Neural progenitor cell (in vitro differentiated cells): ENCODE measurements around the gene SPOCK3. TPM values are rescaled to one million over a fixed set of nuclear protein-coding genes. Genes with fewer than 3 reads are reported as not detected.

Experiments used
- DNase-seq: peaks from one replicate; pipeline ENCODE4 v3.0.0-alpha.2; 2016; ENCODE audit warnings: low spot score
- H2AFZ ChIP-seq: fragments of 200-600 bp; sonication (generic); replicated peaks from 2 replicates; pipeline ENCODE4 v1.6.1; 2016; ENCODE audit warnings: antibody characterized with exemption
- H3F3A ChIP-seq: fragments of 200-600 bp; sonication (generic); 2 replicates; pipeline ENCODE4 v1.6.1; 2016; ENCODE audit warnings: antibody characterized with exemption, low read depth
- H3K27ac ChIP-seq: fragments of 200-600 bp; sonication (generic); 2 replicates; pipeline ENCODE4 v1.5.1; 2016; ENCODE audit warnings: mild to moderate bottlenecking
- H3K27me3 ChIP-seq: fragments of 200-600 bp; sonication (generic); 2 replicates; pipeline ENCODE4 v1.6.1; 2016; ENCODE audit warnings: mild to moderate bottlenecking, moderate library complexity
- H3K36me3 ChIP-seq: fragments of 200-600 bp; sonication (generic); 2 replicates; pipeline ENCODE4 v1.5.1; 2016
- H3K4me1 ChIP-seq: fragments of 200-600 bp; sonication (generic); 2 replicates; pipeline ENCODE4 v1.6.1; 2016; ENCODE audit warnings: mixed run types
- H3K4me2 ChIP-seq: fragments of 200-600 bp; sonication (generic); 2 replicates; pipeline ENCODE4 v1.6.1; 2016
- H3K4me3 ChIP-seq: fragments of 200-600 bp; sonication (generic); 2 replicates; pipeline ENCODE4 v1.5.1; 2016
- H3K79me2 ChIP-seq: fragments of 200-600 bp; sonication (generic); 2 replicates; pipeline ENCODE4 v1.6.1; 2016; ENCODE audit warnings: low read depth
- H3K9ac ChIP-seq: fragments of 200-600 bp; sonication (generic); 2 replicates; pipeline ENCODE4 v1.6.1; 2016
- H3K9me3 ChIP-seq: fragments of 200-600 bp; sonication (generic); 2 replicates; pipeline ENCODE4 v1.5.1; 2016; ENCODE audit warnings: low read depth
- H4K20me1 ChIP-seq: fragments of 200-600 bp; sonication (generic); 2 replicates; pipeline ENCODE4 v1.6.1; 2016; ENCODE audit warnings: low read depth
- H3K27ac Mint-ChIP-seq: 3 replicates; pipeline ENCODE4 v1.8.0; 2021; ENCODE audit warnings: mixed read lengths
- H3K27me3 Mint-ChIP-seq: 2 replicates; pipeline ENCODE4 v1.8.0; 2022; ENCODE audit warnings: low read depth, mild to moderate bottlenecking, inconsistent platforms, moderate library complexity, mixed read lengths; ENCODE audit not compliant: insufficient read depth
- H3K36me3 Mint-ChIP-seq: 3 replicates; pipeline ENCODE4 v1.8.0; 2021; ENCODE audit warnings: mixed read lengths
- H3K4me1 Mint-ChIP-seq: 3 replicates; pipeline ENCODE4 v1.8.0; 2021; ENCODE audit warnings: mixed read lengths
- H3K4me3 Mint-ChIP-seq: 3 replicates; pipeline ENCODE4 v1.8.0; 2021; ENCODE audit warnings: mild to moderate bottlenecking, moderate library complexity, mixed read lengths
- H3K9me3 Mint-ChIP-seq: 3 replicates; pipeline ENCODE4 v1.8.0; 2020; ENCODE audit warnings: mixed read lengths
- EZH2 ChIP-seq: fragments of 200-600 bp; sonication (generic); IDR thresholded peaks from 2 replicates; pipeline ENCODE4 v1.6.1; 2017; ENCODE audit warnings: antibody characterized with exemption, mild to moderate bottlenecking, moderate library complexity
- EZH2phosphoT487 ChIP-seq: fragments of 200-600 bp; sonication (generic); IDR thresholded peaks from 2 replicates; pipeline ENCODE4 v1.6.1; 2017; ENCODE audit warnings: antibody characterized with exemption
- total RNA-seq: library from RNA; depleted of rRNA; stranded (reverse); fragments of >200 nt; gene quantifications from 2 replicates; pipeline ENCODE4 v1.2.3, GENCODE V29; 2015; ENCODE audit warnings: low replicate concordance
- TF ChIP-seq, protein P1 (sequence below): fragments of 200-600 bp; sonication (generic); IDR thresholded peaks from 2 replicates; pipeline ENCODE4 v1.5.1; 2017; ENCODE audit warnings: antibody characterized with exemption, mild to moderate bottlenecking

The SPOCK3 gene
- total RNA-seq, 1 donor from 2014 or later: 0.21 TPM

GRCh38 chr4:167185465-167185864 is 48.8 kb downstream of the SPOCK3 start:
- Mint-ChIP-seq H3K36me3 (no peaks in the 10 kb centered on the region), H3K4me3 (no peak overlapping the region)

DNA sequence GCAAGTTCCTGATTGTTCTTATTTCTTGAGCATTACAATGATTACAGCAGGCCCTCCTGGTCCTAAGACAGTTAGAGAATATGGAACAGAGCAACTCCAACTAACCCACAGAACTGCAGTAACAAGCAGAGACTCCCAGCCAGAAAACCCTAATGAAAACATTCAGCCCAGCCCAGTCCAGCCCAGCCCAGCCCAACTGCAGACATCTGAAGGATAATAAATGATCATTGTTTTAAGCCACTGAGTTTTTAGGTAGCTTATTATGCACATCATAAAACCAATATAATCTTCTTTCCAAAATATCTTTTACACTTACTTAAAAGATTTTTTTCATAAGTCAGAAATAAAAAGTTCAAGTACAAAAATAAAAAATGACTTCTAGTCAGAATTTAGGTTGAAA is 51.3 kb downstream of the SPOCK3 start:
- Mint-ChIP-seq H3K27me3 (peaks cover 2% of the 10 kb centered on the region), H3K9me3 (no peaks in the 10 kb centered on the region), H3K27ac (no peak overlapping the region), H3K4me1 (no peaks in the 10 kb centered on the region), H3K36me3 (no peaks in the 10 kb centered on the region), H3K4me3 (no peak overlapping the region)
- TF ChIP-seq EZH2: no peak
- TF ChIP-seq, protein P1, sequence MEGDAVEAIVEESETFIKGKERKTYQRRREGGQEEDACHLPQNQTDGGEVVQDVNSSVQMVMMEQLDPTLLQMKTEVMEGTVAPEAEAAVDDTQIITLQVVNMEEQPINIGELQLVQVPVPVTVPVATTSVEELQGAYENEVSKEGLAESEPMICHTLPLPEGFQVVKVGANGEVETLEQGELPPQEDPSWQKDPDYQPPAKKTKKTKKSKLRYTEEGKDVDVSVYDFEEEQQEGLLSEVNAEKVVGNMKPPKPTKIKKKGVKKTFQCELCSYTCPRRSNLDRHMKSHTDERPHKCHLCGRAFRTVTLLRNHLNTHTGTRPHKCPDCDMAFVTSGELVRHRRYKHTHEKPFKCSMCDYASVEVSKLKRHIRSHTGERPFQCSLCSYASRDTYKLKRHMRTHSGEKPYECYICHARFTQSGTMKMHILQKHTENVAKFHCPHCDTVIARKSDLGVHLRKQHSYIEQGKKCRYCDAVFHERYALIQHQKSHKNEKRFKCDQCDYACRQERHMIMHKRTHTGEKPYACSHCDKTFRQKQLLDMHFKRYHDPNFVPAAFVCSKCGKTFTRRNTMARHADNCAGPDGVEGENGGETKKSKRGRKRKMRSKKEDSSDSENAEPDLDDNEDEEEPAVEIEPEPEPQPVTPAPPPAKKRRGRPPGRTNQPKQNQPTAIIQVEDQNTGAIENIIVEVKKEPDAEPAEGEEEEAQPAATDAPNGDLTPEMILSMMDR: no peak
- no peak for TF ChIP-seq EZH2phosphoT487
- no peaks in the 10 kb centered on the region for H3K27me3 ChIP-seq
- H4K20me1 ChIP-seq: no peaks in the 10 kb centered on the region
- no peaks in the 10 kb centered on the region for H3K9me3 ChIP-seq
- no peak overlapping the region for H3K4me2 ChIP-seq
- H3K79me2 ChIP-seq: no peaks in the 10 kb centered on the region
- no peaks in the 10 kb centered on the region for H3K4me1 ChIP-seq
- H3K9ac ChIP-seq: no peak overlapping the region
- no peak for DNase-seq
- peak overlapping the region; percentile 1 for H2AFZ ChIP-seq
- no peak overlapping the region for H3K4me3 ChIP-seq
- no peak overlapping the region for H3K27ac ChIP-seq
- H3F3A ChIP-seq: no peaks in the 10 kb centered on the region
- no peaks in the 10 kb centered on the region for H3K36me3 ChIP-seq

More at GRCh38 chr4:167185465-167185864, 48.8 kb downstream of the SPOCK3 start:
- Mint-ChIP-seq H3K9me3 (no peaks in the 10 kb centered on the region), H3K27ac (no peak overlapping the region), H3K4me1 (no peaks in the 10 kb centered on the region), H3K27me3 (peaks cover 2% of the 10 kb centered on the region)
- Histone ChIP-seq H3K36me3 (no peaks in the 10 kb centered on the region), H4K20me1 (no peaks in the 10 kb centered on the region), H3K4me1 (no peaks in the 10 kb centered on the region), H3K79me2 (no peaks in the 10 kb centered on the region), H3F3A (no peaks in the 10 kb centered on the region), H3K27ac (no peak overlapping the region), H3K4me3 (no peak overlapping the region), H3K4me2 (no peak overlapping the region), H2AFZ (no peak overlapping the region), H3K9ac (no peak overlapping the region), H3K27me3 (no peaks in the 10 kb centered on the region), H3K9me3 (no peaks in the 10 kb centered on the region)
- TF ChIP-seq, protein P1: no peak
- TF ChIP-seq EZH2: no peak
- no peak for TF ChIP-seq EZH2phosphoT487
- no peak for DNase-seq

- Histone ChIP-seq H4K20me1 (no peaks in the 10 kb centered on the region), H3K4me1 (no peaks in the 10 kb centered on the region), H3K27ac (no peak overlapping the region), H2AFZ (peak overlapping the region; percentile 12), H3F3A (no peaks in the 10 kb centered on the region), H3K9me3 (no peaks in the 10 kb centered on the region), H3K79me2 (no peaks in the 10 kb centered on the region), H3K4me2 (no peak overlapping the region), H3K9ac (no peak overlapping the region), H3K36me3 (no peaks in the 10 kb centered on the region), H3K4me3 (no peak overlapping the region), H3K27me3 (no peaks in the 10 kb centered on the region)
- H3K27me3 Mint-ChIP-seq: peaks cover 2% of the 10 kb centered on the region
- H3K4me3 Mint-ChIP-seq: no peak overlapping the region
- DNase-seq: peak; percentile 3
- H3K4me1 Mint-ChIP-seq: peaks cover 7% of the 10 kb centered on the region
- TF ChIP-seq, protein P1: no peak
- TF ChIP-seq EZH2 (no peak), EZH2phosphoT487 (no peak)
- no peaks in the 10 kb centered on the region for H3K36me3 Mint-ChIP-seq
- H3K9me3 Mint-ChIP-seq: no peaks in the 10 kb centered on the region
- no peak overlapping the region for H3K27ac Mint-ChIP-seq
Measured at GRCh38 chr4:167177925-167178324, 56.4 kb downstream of the SPOCK3 start.
